SK-N-SH (cell line): ENCODE results near the gene TYROBP.

Experiments
- CTCF ChIP-seq: fragments of 200-600 bp; sonication (generic); IDR thresholded peaks from 2 replicates; pipeline ENCODE4 v1.6.1; 2017; ENCODE audit warnings: antibody characterized with exemption, mild to moderate bottlenecking, moderate library complexity
- EP300 ChIP-seq, 2 experiments: IDR thresholded peaks; 2 replicates each; pipeline versions ENCODE4 v1.4.0 to v1.6.1; 2012; ENCODE audit warnings: borderline replicate concordance in 1 of 2, low read depth in 1 of 2, low read length in 1 of 2
- FOSL2 ChIP-seq: IDR thresholded peaks from 2 replicates; pipeline ENCODE4 v1.4.0; 2012; ENCODE audit warnings: low read depth, mild to moderate bottlenecking, moderate library complexity, borderline replicate concordance
- GABPA ChIP-seq: IDR thresholded peaks from 2 replicates; pipeline ENCODE4 v1.4.0; 2012; ENCODE audit warnings: low read depth, mild to moderate bottlenecking
- MAX ChIP-seq: IDR thresholded peaks from 2 replicates; pipeline ENCODE4 v1.4.0; 2012; ENCODE audit warnings: low read depth
- NFIC ChIP-seq: IDR thresholded peaks from 2 replicates; pipeline ENCODE4 v1.4.0; 2012; ENCODE audit warnings: borderline replicate concordance
- POLR2AphosphoS5 ChIP-seq: IDR thresholded peaks from 2 replicates; pipeline ENCODE4 v1.6.1; 2012; ENCODE audit warnings: low read depth, low read length
- RAD21 ChIP-seq: IDR thresholded peaks from 2 replicates; pipeline ENCODE4 v1.6.1; 2012; ENCODE audit warnings: mild to moderate bottlenecking, low read length
- REST ChIP-seq: IDR thresholded peaks from 2 replicates; pipeline ENCODE4 v1.6.1; 2012; ENCODE audit warnings: mild to moderate bottlenecking, low read depth, low read length, moderate library complexity
- RFX5 ChIP-seq: IDR thresholded peaks from 2 replicates; pipeline ENCODE4 v1.6.1; 2012; ENCODE audit warnings: mild to moderate bottlenecking, improper control_type of control experiment, low read length
- TCF12 ChIP-seq: IDR thresholded peaks from 2 replicates; pipeline ENCODE4 v1.4.0; 2012
- TEAD4 ChIP-seq: IDR thresholded peaks from 2 replicates; pipeline ENCODE4 v1.4.0; 2012; ENCODE audit warnings: mild to moderate bottlenecking, borderline replicate concordance; ENCODE audit not compliant: insufficient read depth

- TF ChIP-seq TEAD4: no peak
- no peak for TF ChIP-seq CTCF
- no peak for TF ChIP-seq RFX5
- no peak for TF ChIP-seq REST
- TF ChIP-seq POLR2AphosphoS5: no peak
- no peak for TF ChIP-seq RAD21
- TF ChIP-seq GABPA: no peak
- no peak for TF ChIP-seq FOSL2
- no peak for TF ChIP-seq NFIC
- TF ChIP-seq EP300 (IDR thresholded peaks at IDR 0.05; ENCODE audit: borderline replicate concordance in 1 of 2, low read depth in 1 of 2, low read length in 1 of 2): no peak
- no peak for TF ChIP-seq MAX
- TF ChIP-seq TCF12: no peak
Observed at GRCh38 chr19:35925501-35925900, 17.4 kb upstream of the TYROBP start.
